Measurements from ENCODE around the gene CHST15. TPM values are rescaled to one million over a fixed set of nuclear protein-coding genes. Genes with fewer than 3 reads are reported as not detected.

Gene CHST15
- total and polyA plus RNA-seq, 2 donors from 2014 or later, result 2.8 to 39.7 TPM

DNA sequence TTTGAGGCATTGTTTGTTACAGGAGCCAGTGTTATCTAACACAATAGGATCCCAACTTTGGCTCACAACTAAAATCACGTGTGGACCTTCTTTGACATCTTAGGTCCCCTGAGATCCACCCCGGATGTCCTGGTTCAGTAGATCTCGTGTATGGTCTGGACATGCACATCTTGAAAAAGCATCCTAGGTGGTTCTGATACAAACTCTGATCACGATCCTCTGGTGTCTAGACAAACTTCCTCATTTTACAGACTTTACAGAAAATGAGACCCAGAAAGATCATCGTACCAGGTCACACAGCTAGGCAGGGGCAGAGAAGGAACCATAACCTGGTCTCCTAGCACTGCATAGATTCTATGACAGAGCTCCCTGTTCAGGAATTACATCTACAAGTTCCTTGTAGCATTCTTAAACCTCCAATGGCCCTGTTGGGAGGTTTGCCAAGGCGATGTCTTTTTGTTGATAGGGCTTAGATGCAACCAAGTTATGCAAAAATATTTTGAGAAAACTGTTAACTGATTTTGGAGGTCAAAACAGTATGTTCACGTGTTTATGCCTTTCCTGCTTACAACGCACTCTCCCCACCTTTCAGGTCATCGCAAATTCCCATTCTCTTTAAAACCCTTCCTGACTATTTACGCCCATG lies 30.8 kb upstream of the CHST15 start:
- no peak overlapping the region for H3K27ac ChIP-seq (ENCODE audit: low read depth in 2 of 2, low read length in 2 of 2)
- DNase-seq (no peak), FAIRE-seq (no peak)
- no peaks in the 10 kb centered on the region for H3K27me3 ChIP-seq (ENCODE audit: control insufficient read depth, insufficient read depth, low read length)
- H3K4me3 ChIP-seq (ENCODE audit: low read length in 3 of 3), result no peak overlapping the region
- H3K4me1 ChIP-seq (ENCODE audit: control insufficient read depth in 2 of 3, insufficient read depth in 2 of 3, low read depth in 1 of 3, low read length in 3 of 3), result peaks cover 0 to 6% (median 0%) of the 10 kb centered on the region in 3 donors
- TF ChIP-seq, protein P1, sequence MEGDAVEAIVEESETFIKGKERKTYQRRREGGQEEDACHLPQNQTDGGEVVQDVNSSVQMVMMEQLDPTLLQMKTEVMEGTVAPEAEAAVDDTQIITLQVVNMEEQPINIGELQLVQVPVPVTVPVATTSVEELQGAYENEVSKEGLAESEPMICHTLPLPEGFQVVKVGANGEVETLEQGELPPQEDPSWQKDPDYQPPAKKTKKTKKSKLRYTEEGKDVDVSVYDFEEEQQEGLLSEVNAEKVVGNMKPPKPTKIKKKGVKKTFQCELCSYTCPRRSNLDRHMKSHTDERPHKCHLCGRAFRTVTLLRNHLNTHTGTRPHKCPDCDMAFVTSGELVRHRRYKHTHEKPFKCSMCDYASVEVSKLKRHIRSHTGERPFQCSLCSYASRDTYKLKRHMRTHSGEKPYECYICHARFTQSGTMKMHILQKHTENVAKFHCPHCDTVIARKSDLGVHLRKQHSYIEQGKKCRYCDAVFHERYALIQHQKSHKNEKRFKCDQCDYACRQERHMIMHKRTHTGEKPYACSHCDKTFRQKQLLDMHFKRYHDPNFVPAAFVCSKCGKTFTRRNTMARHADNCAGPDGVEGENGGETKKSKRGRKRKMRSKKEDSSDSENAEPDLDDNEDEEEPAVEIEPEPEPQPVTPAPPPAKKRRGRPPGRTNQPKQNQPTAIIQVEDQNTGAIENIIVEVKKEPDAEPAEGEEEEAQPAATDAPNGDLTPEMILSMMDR (IDR thresholded peaks at IDR 0.05; ENCODE audit: borderline replicate concordance, extremely low read depth, insufficient read depth), result no peak
- intact Hi-C loops (cut with DNase I), result no loop called here
- H3K9me3 ChIP-seq (ENCODE audit: control insufficient read depth in 2 of 3, insufficient read depth in 1 of 3, low read length in 3 of 3), result no peaks in the 10 kb centered on the region
- no peaks in the 10 kb centered on the region for H3K36me3 ChIP-seq (ENCODE audit: control insufficient read depth in 2 of 3, insufficient read depth in 3 of 3, low read length in 3 of 3)
- H3K9ac ChIP-seq (ENCODE audit: low read length in 3 of 3), result no peak overlapping the region

DNA sequence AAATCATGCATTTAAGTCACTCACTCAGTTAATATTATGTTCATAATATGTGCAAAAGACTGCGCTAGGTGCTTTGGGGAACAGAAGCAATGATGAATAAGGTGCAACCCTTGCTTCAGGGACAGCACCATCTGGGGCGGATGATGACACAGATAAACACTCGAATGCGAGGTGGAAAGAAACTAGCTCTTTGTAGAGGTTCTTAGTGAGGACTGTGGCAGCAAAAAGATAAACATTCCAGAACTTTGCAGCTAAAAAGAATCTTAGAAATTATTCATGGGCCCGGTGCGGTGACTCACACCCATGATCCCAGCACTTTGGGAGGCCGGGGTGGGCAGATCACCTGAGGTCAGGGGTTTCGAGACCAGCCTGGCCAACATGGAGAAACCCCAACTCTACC lies 29.8 kb upstream of the CHST15 start:
- Histone ChIP-seq H3K4me3 (ENCODE audit: low read length in 3 of 3) (no peak overlapping the region), H3K27ac (ENCODE audit: low read depth in 2 of 2, low read length in 2 of 2) (no peak overlapping the region), H3K9me3 (ENCODE audit: control insufficient read depth in 2 of 3, insufficient read depth in 1 of 3, low read length in 3 of 3) (no peaks in the 10 kb centered on the region), H3K27me3 (ENCODE audit: control insufficient read depth, insufficient read depth, low read length) (no peaks in the 10 kb centered on the region), H3K9ac (ENCODE audit: low read length in 3 of 3) (no peak overlapping the region), H3K4me1 (ENCODE audit: control insufficient read depth in 2 of 3, insufficient read depth in 2 of 3, low read depth in 1 of 3, low read length in 3 of 3) (peaks cover 0 to 7% (median 0%) of the 10 kb centered on the region in 3 donors), H3K36me3 (ENCODE audit: control insufficient read depth in 2 of 3, insufficient read depth in 3 of 3, low read length in 3 of 3) (no peaks in the 10 kb centered on the region)
- no peak for DNase-seq
- no peak for FAIRE-seq
- intact Hi-C loops (cut with DNase I), result no loop called here
- TF ChIP-seq, protein P1 (IDR thresholded peaks at IDR 0.05; ENCODE audit: borderline replicate concordance, extremely low read depth, insufficient read depth), result no peak

DNA sequence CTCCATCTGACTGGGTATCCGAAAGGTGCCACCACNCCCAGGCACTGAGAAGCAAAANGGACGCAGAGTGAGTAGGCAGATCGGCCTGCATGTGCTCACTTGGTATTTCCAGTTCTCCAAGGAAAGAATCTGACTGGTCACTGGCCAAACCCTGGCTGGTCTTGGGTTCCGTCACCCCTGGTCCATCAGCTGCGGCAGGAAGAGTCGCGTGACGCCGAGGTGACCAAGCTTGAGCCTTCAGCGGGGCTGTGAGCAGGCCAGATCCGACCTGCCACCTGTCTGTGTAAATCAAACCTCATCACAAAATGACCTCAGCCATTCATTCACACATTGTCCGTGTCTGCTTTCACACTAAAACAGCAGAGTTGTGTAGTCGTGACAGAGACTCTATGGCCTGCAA lies 28.8 kb upstream of the CHST15 start:
- H3K9ac ChIP-seq (ENCODE audit: low read length in 3 of 3), result no peak overlapping the region

More for the DNA sequence above, 28.8 kb upstream of the CHST15 start:
- Histone ChIP-seq H3K27ac (ENCODE audit: low read depth in 2 of 2, low read length in 2 of 2) (no peak overlapping the region), H3K27me3 (ENCODE audit: control insufficient read depth, insufficient read depth, low read length) (no peaks in the 10 kb centered on the region), H3K4me1 (ENCODE audit: control insufficient read depth in 2 of 3, insufficient read depth in 2 of 3, low read depth in 1 of 3, low read length in 3 of 3) (peaks cover 0 to 8% (median 0%) of the 10 kb centered on the region in 3 donors), H3K4me3 (ENCODE audit: low read length in 3 of 3) (no peak overlapping the region), H3K9me3 (ENCODE audit: control insufficient read depth in 2 of 3, insufficient read depth in 1 of 3, low read length in 3 of 3) (no peaks in the 10 kb centered on the region), H3K36me3 (ENCODE audit: control insufficient read depth in 2 of 3, insufficient read depth in 3 of 3, low read length in 3 of 3) (no peaks in the 10 kb centered on the region)
- intact Hi-C loops (cut with DNase I), result no loop called here
- TF ChIP-seq, protein P1 (IDR thresholded peaks at IDR 0.05; ENCODE audit: borderline replicate concordance, extremely low read depth, insufficient read depth), result no peak
- no peak for FAIRE-seq
- peak in 1 of 5 donors; percentile 49 for DNase-seq
